Measurements from ENCODE around the gene KLHL17.

The KLHL17 gene

GRCh38 chr1:952603-953002 is 7.8 kb upstream of the KLHL17 start:
- DNase-seq (ENCODE audit: low spot score): no peak

- no peak for DNase-seq (ENCODE audit: low spot score)
Measured at GRCh38 chr1:953524-954320, 6.7 kb upstream of the KLHL17 start.

- DNase-seq (ENCODE audit: low spot score): no peak
Measured at GRCh38 chr1:954927-955326, 5.5 kb upstream of the KLHL17 start.

GRCh38 chr1:955474-955873 is 4.9 kb upstream of the KLHL17 start:
- DNase-seq (ENCODE audit: low spot score): no peak

- no peak for DNase-seq (ENCODE audit: low spot score)
Measured at GRCh38 chr1:956636-957035, 3.7 kb upstream of the KLHL17 start.

- DNase-seq (ENCODE audit: low spot score): peak; percentile 89
Measured at GRCh38 chr1:958823-959730, 1.3 kb upstream of the KLHL17 start, which contains the start of gene NOC2L. Gene NOC2L, minus strand, starts transcription at chr1:959256. Its CDS starts 16 bp downstream, at chr1:959240.

GRCh38 chr1:959731-960362 is 537 bp upstream of the KLHL17 start:
- DNase-seq (ENCODE audit: low spot score): no peak

GRCh38 chr1:961132-961669 is 817 bp downstream of the KLHL17 start:
- DNase-seq (ENCODE audit: low spot score): no peak

- no peak for DNase-seq (ENCODE audit: low spot score)
Measured at GRCh38 chr1:962381-963300, 2.3 kb downstream of the KLHL17 start.

GRCh38 chr1:963301-963651 is 2.9 kb downstream of the KLHL17 start:
- no peak for DNase-seq (ENCODE audit: low spot score)

- DNase-seq (ENCODE audit: low spot score): no peak
Measured at GRCh38 chr1:963746-964525, 3.6 kb downstream of the KLHL17 start.

GRCh38 chr1:964691-965525 is 4.5 kb downstream of the KLHL17 start:
- DNase-seq (ENCODE audit: low spot score): no peak

- DNase-seq (ENCODE audit: low spot score): no peak
Measured at GRCh38 chr1:965526-966134, 5.2 kb downstream of the KLHL17 start.

- no peak for DNase-seq (ENCODE audit: low spot score)
Measured at GRCh38 chr1:966135-966703, 5.8 kb downstream of the KLHL17 start, which contains the start of gene PLEKHN1. Gene PLEKHN1, plus strand, starts transcription at chr1:966482. Its CDS starts 50 bp downstream, at chr1:966532.

- no peak for DNase-seq (ENCODE audit: low spot score)
Measured at GRCh38 chr1:966704-967300, 6.4 kb downstream of the KLHL17 start.

GRCh38 chr1:967466-968343 is 7.3 kb downstream of the KLHL17 start:
- no peak for DNase-seq (ENCODE audit: low spot score)

GRCh38 chr1:969260-969855 is 9.0 kb downstream of the KLHL17 start:
- DNase-seq (ENCODE audit: low spot score): no peak

Measured in cerebellar cortex (tissue), 1 donor.